PC-9 (cell line): Measurements from ENCODE around the gene CIART. TPM values are rescaled to one million over a fixed set of nuclear protein-coding genes. Genes with fewer than 3 reads are reported as not detected.
A peak's percentile ranks its signal among the peaks of the same experiment; 100 is the strongest.

Experiments
- BruUV-seq: library from RNA; stranded (reverse); fragments of 400-500 nt; replicated peaks from 2 replicates; lab custom pipeline; 2021; lab: Mats Ljungman, UMichigan
- CTCF ChIA-PET: fragments of 300-600 bp; sonication (Branson Sonifier 250); formaldehyde crosslinking; loops from one replicate; lab custom pipeline; 2022; ENCODE audit warnings: antibody characterized with exemption; lab: Charles Lee
- POLR2A ChIA-PET: fragments of 300-600 bp; sonication (Branson Sonifier 250); formaldehyde crosslinking; loops from one replicate; lab custom pipeline; 2022; ENCODE audit warnings: antibody characterized with exemption; ENCODE audit not compliant: unreplicated experiment; lab: Charles Lee
- DNase-seq, 2 experiments: peaks; one replicate each; pipeline versions ENCODE4 v3.0.0 to v3.0.0-alpha.2; 2015 to 2022; ENCODE audit warnings: mixed read lengths in 1 of 2
- H2AFZ ChIP-seq: fragments of 200-600 bp; sonication (generic); 2 replicates; pipeline ENCODE4 v1.8.1; 2017; ENCODE audit warnings: antibody characterized with exemption
- H3F3A ChIP-seq: fragments of 200-600 bp; sonication (generic); 2 replicates; pipeline ENCODE4 v1.8.1; 2017; ENCODE audit warnings: antibody characterized with exemption, mild to moderate bottlenecking, low read depth; ENCODE audit not compliant: insufficient read depth
- H3K27ac ChIP-seq: fragments of 200-600 bp; sonication (generic); 2 replicates; pipeline ENCODE4 v1.6.1; 2016; ENCODE audit warnings: mixed run types
- H3K27me3 ChIP-seq: fragments of 200-600 bp; sonication (generic); 2 replicates; pipeline ENCODE4 v1.6.1; 2016; ENCODE audit warnings: low read depth, mixed run types; ENCODE audit not compliant: insufficient read depth
- H3K36me3 ChIP-seq: fragments of 200-600 bp; sonication (generic); 2 replicates; pipeline ENCODE4 v1.6.1; 2016; ENCODE audit warnings: low read depth, mixed run types
- H3K4me1 ChIP-seq: fragments of 200-600 bp; sonication (generic); replicated peaks from 2 replicates; pipeline ENCODE4 v1.6.1; 2016; ENCODE audit warnings: mixed run types; ENCODE audit not compliant: insufficient read depth
- H3K4me2 ChIP-seq: fragments of 200-600 bp; sonication (generic); 2 replicates; pipeline ENCODE4 v1.6.1; 2017; ENCODE audit warnings: mixed run types
- H3K4me3 ChIP-seq: fragments of 200-600 bp; sonication (generic); 2 replicates; pipeline ENCODE4 v1.6.1; 2016; ENCODE audit warnings: mixed run types
- H3K79me2 ChIP-seq: fragments of 200-600 bp; sonication (generic); 2 replicates; pipeline ENCODE4 v1.6.1; 2017; ENCODE audit warnings: low read depth, mixed run types
- H3K9me2 ChIP-seq: fragments of 200-600 bp; sonication (generic); 2 replicates; pipeline ENCODE4 v1.8.1; 2017; ENCODE audit warnings: mild to moderate bottlenecking; ENCODE audit not compliant: insufficient read depth
- H3K9me3 ChIP-seq: fragments of 200-600 bp; sonication (generic); 2 replicates; pipeline ENCODE4 v1.8.1; 2016; ENCODE audit warnings: low read depth; ENCODE audit not compliant: insufficient read depth
- H4K20me1 ChIP-seq: fragments of 200-600 bp; sonication (generic); 2 replicates; pipeline ENCODE4 v1.8.1; 2017; ENCODE audit not compliant: insufficient read depth
- CTCF ChIP-seq: fragments of 200-600 bp; sonication (generic); conservative IDR thresholded peaks from 2 replicates; pipeline ENCODE4 v1.6.1; 2017; ENCODE audit warnings: mixed run types, antibody characterized with exemption, mild to moderate bottlenecking, moderate library complexity
- EZH2 ChIP-seq: fragments of 200-600 bp; sonication (generic); IDR thresholded peaks from 2 replicates; pipeline ENCODE4 v1.8.0; 2017; ENCODE audit warnings: antibody characterized with exemption, low read depth
- intact Hi-C: fragments of 100-400 bp; cut with micrococcal nuclease; formaldehyde crosslinking; loops from one replicate; pipeline ENCODE4 v1.10.0; 2022; ENCODE audit not compliant: unreplicated experiment
- total RNA-seq: library from RNA; stranded (reverse); gene quantifications from 2 replicates; pipeline ENCODE4 v1.2.3, GENCODE V29; 2021

The CIART gene
- total RNA-seq, 1 experiment from 2014 or later, result 16.6 TPM

DNA sequence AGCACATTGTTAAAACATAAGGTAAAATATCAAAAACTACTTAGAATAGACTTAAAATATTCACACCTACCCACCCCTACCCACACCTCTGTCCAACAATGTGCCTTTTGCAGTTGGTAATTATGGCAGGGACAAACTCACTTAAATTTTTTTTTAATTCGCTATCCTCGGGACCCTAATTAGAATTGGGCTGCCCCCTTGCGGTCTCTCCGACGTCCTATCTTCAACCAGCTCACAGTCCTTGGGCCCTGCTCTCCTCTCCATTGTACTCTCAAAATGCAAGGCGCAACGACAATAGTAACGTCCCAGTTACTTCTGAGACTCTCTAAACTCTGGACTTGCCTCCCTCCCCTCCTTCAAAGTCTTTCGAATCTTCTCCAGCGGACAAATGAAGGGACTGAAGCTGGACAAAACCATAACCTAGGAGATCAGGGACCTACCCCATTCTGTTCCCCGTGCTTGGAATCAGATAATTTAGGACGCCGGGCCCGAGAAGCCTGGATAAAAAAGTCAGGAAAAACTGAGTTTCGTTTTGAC lies 1.1 kb upstream of the CIART start:
- H3K4me3 ChIP-seq, result peak overlapping the region; percentile 52
- no TSS peak for BruUV-seq
- no peak for TF ChIP-seq EZH2
- TF ChIP-seq CTCF, result peak; percentile 84
- peaks cover 14% of the 10 kb centered on the region; the same call in 1 of the 2 replicates for H3K4me1 ChIP-seq
- H3K9me2 ChIP-seq, result no peaks in the 10 kb centered on the region
- H3K36me3 ChIP-seq, result no peaks in the 10 kb centered on the region
- DNase-seq, result peak; percentile 48 to 62
- peak overlapping the region; percentile 78 for H3K4me2 ChIP-seq
- H2AFZ ChIP-seq, result peak overlapping the region; percentile 92
- ChIA-PET CTCF (interaction anchor here (0.8 to 2.7 kb wide), 3 partner anchors 18 to 25 kb away, joined by 3 to 23 read pairs (median 3); no protein-coding TSS in a partner anchor), POLR2A (interaction anchor here (0.6 to 0.7 kb wide), 2 partner anchors 21 to 304 kb away, joined by 5 to 11 read pairs; no protein-coding TSS in a partner anchor)
- 0 out of 2 replicates have a peak, but pooled peaks cover 3% of the 10 kb centered on the region for H4K20me1 ChIP-seq
- no peaks in the 10 kb centered on the region for H3K9me3 ChIP-seq
- intact Hi-C loops, result loop anchor here (1.0 to 10.0 kb wide), 2 partner anchors 25 to 344 kb away; partner anchors contain the start of gene ENSA
- peak overlapping the region; percentile 51 for H3K27ac ChIP-seq
- H3K27me3 ChIP-seq, result no peaks in the 10 kb centered on the region
- no peaks in the 10 kb centered on the region for H3K79me2 ChIP-seq
- H3F3A ChIP-seq, result peaks cover 6% of the 10 kb centered on the region

- no peaks in the 10 kb centered on the region for H3K27me3 ChIP-seq
- no peaks in the 10 kb centered on the region for H3K9me3 ChIP-seq
- peak overlapping the region; percentile 87 for H2AFZ ChIP-seq
- intact Hi-C loops, result loop anchor here (10.0 kb wide), 1 partner anchor 342 kb away; the partner anchor contains the start of gene ENSA
- peak overlapping the region; percentile 52 for H3K4me3 ChIP-seq
- no peaks in the 10 kb centered on the region for H3K79me2 ChIP-seq
- POLR2A ChIA-PET, result interaction anchor here (0.6 to 0.7 kb wide), 2 partner anchors 59 to 395 kb away, joined by 4 to 6 read pairs; a partner anchor contains a TSS
- H3K4me2 ChIP-seq, result peak overlapping the region; percentile 78
- no peaks in the 10 kb centered on the region for H3K9me2 ChIP-seq
- DNase-seq, result no peak
- H3F3A ChIP-seq, result peaks cover 6% of the 10 kb centered on the region
- BruUV-seq, result no TSS peak
- 0 out of 2 replicates have a peak, but pooled peaks cover 3% of the 10 kb centered on the region for H4K20me1 ChIP-seq
- CTCF ChIA-PET, result interaction anchor here (0.6 kb wide), 4 partner anchors 31 to 678 kb away, joined by 3 to 4 read pairs (median 3); no protein-coding TSS in a partner anchor
- no peaks in the 10 kb centered on the region for H3K36me3 ChIP-seq
- peaks cover 14% of the 10 kb centered on the region; the same call in 1 of the 2 replicates for H3K4me1 ChIP-seq
- no peak overlapping the region for H3K27ac ChIP-seq
- TF ChIP-seq CTCF, result no peak
- TF ChIP-seq EZH2, result no peak
These were observed 204 bp downstream of the CIART start for GRCh38 chr1:150282558-150282958.

- Histone ChIP-seq H3K9me3 (no peaks in the 10 kb centered on the region), H3K27me3 (no peaks in the 10 kb centered on the region), H2AFZ (peak overlapping the region; percentile 87; the same call in 1 of the 2 replicates), H3F3A (peaks cover 6% of the 10 kb centered on the region), H3K4me2 (peak overlapping the region; percentile 78; the same call in 1 of the 2 replicates), H3K36me3 (no peaks in the 10 kb centered on the region), H3K4me1 (peaks cover 14% of the 10 kb centered on the region; the same call in 1 of the 2 replicates), H4K20me1 (0 out of 2 replicates have a peak, but pooled peaks cover 3% of the 10 kb centered on the region), H3K9me2 (no peaks in the 10 kb centered on the region), H3K4me3 (no peak overlapping the region), H3K27ac (no peak overlapping the region), H3K79me2 (no peaks in the 10 kb centered on the region)
- DNase-seq, result no peak
- BruUV-seq, result TSS peak; percentile 48
- ChIA-PET CTCF (no interaction called here), POLR2A (no interaction called here)
- TF ChIP-seq CTCF, result no peak
- TF ChIP-seq EZH2, result no peak
- intact Hi-C loops, result loop anchor here (10.0 kb wide), 1 partner anchor 342 kb away; the partner anchor contains the start of gene ENSA
These were observed 906 bp downstream of the CIART start for GRCh38 chr1:150283260-150283659.
